ENCODE measurements around the gene SMCO2.

DNA sequence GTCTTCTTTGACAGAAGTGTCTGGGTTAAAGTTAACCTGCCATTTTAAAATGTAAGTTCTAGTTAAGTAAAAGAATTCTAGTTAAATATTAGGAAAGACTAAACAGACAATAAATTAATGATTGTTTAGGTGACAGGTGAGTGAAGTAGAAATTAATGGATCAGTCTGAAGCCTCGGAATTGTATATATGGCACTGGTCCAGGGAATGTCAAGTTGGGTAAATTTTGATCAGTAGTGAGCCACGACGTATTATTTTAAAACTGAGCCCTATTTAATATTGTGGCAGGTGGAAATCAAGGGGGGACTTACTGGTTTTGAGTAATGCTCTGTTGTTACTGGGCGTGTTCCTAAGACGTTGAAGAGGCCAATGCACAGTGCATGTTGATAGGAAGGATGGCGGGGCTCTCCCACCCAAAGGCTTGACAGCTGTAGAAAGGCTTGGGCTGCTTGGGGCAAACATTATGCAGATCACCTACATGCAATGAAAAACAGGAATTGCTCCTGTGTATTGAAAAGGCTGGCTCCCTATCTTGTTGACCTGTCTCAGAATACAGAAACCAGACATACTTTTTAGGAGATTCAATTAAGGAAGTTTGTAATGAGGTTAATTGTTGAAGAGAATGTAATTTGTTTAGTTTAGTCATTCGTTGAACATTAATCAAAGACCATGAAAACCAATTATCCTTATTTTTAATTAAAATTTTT lies 71.6 kb downstream of the SMCO2 start:
- TF ChIP-seq ZZZ3 (CRISPR knock-in tag; IDR thresholded peaks at IDR 0.05; ENCODE audit: borderline replicate concordance) (no peak), ZFP41 (CRISPR knock-in tag; IDR thresholded peaks at IDR 0.05; ENCODE audit: borderline replicate concordance) (no peak), FIP1L1 (IDR thresholded peaks at IDR 0.05; ENCODE audit: borderline replicate concordance, insufficient read depth, low read depth, low read length) (no peak), CHD2 (IDR thresholded peaks at IDR 0.05; ENCODE audit: low read depth, low read length) (no peak), MAFK (conservative IDR thresholded peaks at IDR 0.05 in 1 of 2, IDR thresholded peaks at IDR 0.05 in 1 of 2; ENCODE audit: low read length in 2 of 2) (no peak)
- TF ChIP-seq, protein P1, sequence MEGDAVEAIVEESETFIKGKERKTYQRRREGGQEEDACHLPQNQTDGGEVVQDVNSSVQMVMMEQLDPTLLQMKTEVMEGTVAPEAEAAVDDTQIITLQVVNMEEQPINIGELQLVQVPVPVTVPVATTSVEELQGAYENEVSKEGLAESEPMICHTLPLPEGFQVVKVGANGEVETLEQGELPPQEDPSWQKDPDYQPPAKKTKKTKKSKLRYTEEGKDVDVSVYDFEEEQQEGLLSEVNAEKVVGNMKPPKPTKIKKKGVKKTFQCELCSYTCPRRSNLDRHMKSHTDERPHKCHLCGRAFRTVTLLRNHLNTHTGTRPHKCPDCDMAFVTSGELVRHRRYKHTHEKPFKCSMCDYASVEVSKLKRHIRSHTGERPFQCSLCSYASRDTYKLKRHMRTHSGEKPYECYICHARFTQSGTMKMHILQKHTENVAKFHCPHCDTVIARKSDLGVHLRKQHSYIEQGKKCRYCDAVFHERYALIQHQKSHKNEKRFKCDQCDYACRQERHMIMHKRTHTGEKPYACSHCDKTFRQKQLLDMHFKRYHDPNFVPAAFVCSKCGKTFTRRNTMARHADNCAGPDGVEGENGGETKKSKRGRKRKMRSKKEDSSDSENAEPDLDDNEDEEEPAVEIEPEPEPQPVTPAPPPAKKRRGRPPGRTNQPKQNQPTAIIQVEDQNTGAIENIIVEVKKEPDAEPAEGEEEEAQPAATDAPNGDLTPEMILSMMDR (CRISPR knock-in tag; IDR thresholded peaks at IDR 0.05), result no peak

Measured in HepG2 (cell line).